DMS 273 (cell line): ENCODE results near the gene B3GNT2.

ENCODE experiments used
- DNase-seq: peaks from one replicate; lab custom pipeline; 2025; ENCODE audit not compliant: unreplicated experiment; lab: John Stamatoyannopoulos, UW

Gene B3GNT2

DNA sequence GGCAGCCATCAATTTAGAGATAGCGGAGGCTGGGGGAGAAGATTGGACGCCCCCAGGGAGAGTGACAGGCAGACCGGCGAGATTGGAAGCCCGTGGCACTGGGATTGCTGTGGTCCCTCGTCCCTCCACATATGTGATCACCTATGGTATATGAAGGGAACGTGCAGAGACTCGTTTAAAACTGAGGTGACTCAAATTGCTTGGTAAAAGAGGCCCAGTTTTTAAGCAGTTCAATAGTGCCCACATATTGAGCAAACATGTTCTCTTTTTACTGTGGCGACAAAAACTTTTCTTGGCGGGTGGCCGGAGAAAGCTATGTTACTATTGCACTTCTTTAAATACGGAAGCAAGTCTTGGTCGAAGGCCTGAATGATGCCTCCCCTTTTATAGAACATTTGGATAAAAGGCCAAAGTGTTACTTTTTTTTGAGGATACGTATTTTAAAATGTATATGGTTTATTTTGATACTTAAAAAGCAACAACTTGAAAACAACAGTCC, 9.1 kb downstream of the B3GNT2 start:
- no peak for DNase-seq

DNA sequence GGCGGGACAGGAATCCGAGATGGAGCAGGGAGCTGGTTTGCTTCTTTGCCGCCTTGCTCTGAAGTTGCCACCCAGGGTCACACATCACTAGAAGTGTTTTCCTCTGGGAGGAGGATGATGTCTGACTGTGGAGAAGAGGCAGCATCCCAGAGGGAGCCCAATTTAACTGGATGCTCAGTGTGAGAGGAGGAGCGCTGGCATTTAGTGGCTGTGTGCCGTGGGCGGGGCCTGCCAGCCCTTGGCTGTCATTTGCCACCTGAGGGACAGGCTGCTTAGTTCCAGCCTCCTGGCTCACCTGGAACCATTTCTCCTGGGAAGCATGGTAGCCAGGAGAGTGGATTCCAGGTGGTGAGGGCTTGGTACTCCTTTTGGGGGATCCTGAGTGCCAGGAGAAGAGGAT, 9.6 kb downstream of the B3GNT2 start:
- DNase-seq: no peak

DNA sequence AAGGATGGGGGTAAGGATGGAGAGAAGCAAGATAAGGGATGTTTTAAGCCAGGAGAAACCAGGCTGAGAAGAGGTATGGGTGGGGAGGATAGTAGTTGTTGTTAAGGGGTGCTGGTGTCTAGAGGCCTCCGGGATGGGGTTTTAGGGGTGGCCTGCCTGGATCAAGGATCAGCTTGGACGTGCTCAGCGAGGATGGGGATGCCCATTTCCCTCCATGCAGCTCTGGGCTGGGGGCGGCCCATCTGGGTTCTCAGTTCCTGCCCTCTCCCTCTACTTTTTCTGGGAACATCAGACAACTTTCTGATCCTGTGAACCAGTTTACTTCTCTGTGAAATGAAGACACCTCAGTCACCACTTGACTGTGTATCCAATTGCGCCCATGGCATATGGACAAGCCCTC, 10.1 kb downstream of the B3GNT2 start:
- no peak for DNase-seq

DNA sequence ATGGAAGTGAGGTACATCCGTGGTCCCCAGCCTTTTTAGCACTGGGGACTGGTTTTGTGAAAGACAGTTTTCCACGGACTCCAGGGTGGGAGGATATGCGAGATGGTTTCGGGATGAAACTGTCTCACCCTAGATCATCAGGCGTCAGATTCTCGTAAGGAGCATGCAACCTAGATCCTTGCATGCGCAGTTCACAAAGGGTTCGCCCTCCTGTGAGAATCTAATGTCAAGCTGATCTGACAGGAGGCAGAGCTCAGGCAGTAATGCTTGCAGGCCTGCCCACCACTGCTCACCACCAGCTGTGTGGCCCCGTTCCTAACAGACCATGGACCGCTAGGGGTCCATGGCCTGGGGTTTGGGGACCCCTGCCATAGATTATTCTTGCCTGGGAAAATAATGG, 11.6 kb downstream of the B3GNT2 start:
- DNase-seq: no peak

DNA sequence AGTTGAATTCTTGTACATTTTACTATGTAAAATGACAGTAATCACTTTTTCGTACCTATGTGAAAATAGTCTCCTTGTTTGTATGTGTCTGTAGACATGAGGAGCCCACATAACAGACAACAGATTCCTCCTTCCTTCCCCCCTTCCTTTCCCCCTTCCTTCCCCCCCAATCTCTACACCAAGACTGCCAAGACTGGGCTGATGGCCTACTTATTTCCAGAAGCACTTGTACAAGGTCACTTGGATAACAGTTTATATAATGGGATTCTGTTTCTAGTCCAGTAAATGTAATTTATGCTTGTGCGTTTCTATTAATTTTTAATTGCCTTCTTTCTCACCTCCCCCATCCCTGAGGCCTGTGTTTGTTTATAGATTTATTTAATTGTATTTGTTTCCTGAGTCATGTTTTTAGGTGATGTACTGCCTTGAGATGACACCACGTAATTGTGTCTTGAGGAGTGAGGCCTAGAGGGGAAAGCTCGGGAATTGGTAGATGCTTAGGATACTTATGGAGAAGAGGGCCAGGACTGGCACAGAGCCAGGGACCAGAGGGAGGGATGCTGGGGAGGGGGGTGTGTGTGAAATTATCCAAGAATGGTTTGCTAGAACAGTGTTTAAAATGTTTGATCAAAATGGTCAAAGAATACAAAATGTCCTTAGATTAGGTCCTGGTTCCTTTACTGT, 12.3 kb downstream of the B3GNT2 start:
- peak; percentile 27 for DNase-seq

DNA sequence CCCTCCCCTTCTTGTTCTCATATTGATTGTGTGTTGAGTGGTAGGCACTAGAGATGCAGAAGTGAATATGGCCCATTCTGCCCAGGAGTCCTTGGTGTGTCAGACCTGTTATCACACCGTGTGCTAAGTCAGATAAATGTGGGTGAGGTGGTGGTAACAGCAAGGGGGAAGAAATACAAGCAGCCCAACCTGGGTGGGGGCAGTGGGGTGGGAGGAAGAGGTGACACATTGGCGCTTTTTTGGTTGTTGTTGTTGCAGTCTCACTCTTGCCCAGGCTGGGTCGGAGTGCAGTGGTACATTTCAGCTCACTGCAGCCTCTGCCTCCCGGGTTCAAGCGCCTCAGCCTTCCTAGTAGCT, 12.8 kb downstream of the B3GNT2 start:
- no peak for DNase-seq

DNA sequence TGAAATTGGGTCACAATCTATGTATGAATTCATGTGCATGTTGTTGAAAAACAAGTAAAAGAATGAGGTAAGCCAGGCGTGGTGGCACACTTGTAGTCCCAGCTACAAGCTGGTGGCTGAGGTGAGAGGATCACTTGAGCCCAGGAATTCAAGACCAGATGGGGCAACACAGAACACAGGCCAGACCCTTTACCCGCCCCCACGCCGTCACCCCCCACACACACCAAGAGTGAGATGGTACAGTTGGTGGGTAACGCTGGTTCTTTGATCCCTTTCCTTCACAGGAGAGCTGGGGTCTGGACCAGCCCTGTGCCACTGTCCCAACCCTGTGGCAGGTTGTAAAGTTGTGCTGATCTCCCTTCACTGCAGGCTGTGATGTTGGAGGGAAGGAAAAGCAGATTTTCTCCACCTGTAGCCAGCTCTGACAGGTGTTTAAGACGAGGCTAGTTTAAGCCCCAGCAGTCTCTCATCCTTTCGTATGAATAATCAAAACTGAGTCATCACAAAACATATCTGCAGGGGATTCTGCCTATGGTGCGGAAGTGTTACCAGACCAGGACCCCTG, 13.6 kb downstream of the B3GNT2 start:
- DNase-seq: peak; percentile 32

DNA sequence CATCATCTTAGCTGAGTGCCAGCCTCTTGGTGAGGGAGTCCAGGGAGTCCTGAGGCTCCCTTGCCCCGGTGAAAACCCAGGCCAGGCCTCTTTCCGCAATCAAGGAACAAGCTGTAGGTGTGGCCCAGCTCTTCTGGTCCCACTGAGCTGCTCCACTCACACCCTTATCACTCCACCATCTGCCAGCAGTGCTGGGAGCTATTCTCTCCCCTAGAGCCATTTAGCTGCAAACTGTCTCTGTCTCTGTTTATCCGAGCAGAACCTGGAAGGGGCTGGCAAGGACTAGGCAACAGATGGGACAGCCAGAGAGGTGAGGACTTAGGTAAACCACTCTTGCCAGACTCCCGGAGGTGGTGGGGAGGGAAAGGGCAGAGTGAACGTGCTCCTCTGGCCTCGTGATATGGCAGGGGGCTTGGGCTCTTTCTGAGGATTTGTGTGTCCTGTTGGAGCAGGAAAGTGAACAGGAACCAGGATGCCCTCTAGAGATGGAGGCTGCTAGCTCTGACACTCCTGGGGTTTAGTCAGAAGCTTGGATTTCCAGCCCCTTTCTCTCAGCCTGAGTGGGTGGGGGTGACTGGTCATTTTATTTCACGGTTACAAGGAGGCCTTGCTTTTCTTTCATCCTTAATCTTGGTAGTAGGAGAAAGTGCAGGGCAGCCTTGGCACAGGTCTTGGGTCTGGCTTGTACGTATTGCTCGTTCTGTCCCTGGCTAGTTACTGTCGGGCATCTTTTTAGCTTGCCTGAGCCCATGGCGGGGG, 19.6 kb downstream of the B3GNT2 start:
- peak; percentile 98 for DNase-seq

DNA sequence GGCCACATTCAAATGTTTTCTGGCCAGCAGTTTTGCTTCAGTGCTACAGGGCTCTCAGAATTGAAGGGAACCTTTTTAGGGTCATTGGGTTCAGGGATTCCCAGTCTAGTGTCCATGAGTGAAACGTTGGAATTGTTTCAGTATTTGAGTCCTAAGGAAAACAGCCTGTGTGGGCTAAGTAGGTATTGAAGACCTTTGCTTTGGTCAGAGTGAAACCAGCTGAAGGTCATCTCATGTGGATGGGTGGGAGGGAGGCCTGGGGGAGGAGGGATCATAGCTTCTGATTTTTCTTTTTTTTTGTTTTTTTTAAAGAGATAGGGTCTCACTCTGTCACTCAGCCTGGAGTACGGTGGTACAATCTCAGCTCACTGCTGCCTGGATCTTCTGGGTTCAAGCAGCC, 20.2 kb downstream of the B3GNT2 start:
- DNase-seq: no peak

DNA sequence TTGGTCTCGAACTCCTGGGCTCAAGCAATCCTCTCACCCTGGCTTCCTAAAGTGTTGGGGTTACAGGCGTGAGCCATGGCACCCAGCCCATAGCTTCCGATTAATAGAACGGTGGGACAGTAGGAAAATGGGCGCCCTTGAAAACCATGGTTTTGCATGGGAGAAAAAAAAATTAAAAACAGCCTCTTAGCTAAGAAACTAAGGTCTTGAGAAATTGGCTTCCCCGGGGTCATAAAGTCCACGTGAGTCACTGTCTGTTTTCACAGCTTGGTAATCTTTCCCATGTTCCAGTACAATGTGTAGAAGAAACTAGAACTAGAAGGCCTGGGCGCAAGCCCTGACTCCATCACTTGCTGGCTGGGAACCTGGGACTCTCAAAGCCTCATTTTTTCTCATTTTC, 20.7 kb downstream of the B3GNT2 start:
- DNase-seq: no peak

DNA sequence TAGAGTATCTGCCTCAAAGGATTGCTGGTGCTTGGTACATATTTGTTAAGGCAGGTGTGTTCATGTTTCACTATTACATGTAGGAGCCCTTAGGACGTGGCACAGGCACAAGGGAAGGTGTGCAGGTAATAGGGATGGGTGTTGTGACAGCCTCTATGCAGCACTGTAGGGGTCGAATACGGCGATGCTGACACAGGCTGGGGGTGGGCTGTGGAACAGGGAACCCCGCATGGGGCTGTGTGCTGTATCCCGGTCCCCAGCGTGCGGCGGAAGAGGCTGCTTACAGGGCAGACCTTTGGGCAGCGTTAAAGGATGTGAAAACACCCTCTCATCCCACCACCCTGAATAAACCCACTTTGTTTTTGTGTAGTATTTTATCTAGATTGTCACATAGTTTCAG, 21.5 kb downstream of the B3GNT2 start:
- DNase-seq: no peak

DNA sequence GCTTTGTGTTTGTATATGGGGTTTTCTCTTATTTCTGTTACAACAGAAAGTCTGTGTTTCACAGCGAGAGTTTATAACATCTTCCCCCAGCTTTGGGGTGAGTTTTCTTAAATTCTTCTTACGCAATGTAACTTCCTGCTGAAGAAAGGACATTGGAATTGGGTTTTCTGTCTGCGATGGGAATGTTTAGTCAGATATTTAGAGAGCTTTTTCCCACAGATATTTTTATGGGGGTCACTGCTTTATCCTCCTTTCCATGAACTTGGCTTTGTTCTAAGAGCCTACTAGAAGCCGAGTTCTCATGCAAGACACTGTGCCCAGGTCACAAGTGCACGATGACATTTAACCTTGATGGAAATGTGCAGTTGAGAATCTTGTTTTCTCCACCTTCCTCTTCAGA, 22.1 kb downstream of the B3GNT2 start:
- no peak for DNase-seq

DNA sequence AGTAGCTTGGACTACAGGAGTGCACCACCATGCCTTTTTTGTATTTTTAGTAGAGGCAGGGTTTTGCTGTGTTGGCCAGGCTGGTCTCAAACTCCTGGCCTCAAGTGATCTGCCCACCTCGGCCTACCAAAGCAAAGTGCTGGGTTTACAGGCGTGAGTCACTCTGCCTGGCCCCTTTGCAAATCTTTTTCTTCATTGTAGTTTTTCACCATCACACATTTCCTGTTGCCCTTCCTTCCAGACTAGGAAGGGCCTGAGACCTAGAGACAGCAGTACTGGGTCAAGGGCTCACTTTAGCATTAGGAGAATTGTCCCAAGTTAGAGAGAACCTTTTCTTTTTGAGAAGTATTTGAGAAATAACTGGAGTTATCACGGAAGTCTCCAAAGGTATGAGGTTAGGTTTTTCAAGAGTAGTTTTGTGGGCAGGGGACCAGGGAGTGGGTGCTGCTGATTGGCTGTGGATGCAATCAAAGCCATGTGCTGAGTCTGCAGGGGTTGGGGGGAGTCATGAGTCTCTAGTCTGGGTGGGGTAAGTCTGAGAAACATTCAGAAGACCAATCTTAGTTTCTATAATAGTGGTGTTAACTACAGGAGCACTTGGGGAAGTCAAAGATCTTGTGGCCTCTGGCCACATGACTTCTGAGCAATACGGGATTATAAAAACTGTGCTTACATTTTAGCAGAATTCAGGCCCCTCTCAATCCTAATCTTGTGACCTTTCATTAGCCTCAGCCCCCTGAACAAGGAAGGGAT, 23.7 kb downstream of the B3GNT2 start:
- DNase-seq: no peak

DNA sequence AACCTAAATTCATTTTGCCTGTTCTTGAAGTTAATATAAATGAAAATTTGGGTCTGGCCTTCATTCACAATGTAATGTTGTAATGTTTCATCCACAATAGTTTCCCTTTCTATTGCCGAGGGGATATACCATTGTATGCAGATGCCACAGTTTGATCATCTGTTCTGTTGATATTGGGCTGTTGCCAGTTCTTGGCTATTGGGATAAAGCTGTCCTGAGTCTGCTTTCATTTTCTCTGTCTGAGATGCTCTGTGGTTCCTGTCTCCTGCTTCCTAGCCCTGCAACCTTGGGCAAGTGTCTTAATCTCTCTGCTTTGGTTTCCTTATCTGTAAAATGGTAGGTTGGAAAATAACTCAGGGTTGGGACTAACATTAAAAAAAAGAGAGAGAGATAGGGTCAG, 25.2 kb downstream of the B3GNT2 start:
- DNase-seq: peak; percentile 37

DNA sequence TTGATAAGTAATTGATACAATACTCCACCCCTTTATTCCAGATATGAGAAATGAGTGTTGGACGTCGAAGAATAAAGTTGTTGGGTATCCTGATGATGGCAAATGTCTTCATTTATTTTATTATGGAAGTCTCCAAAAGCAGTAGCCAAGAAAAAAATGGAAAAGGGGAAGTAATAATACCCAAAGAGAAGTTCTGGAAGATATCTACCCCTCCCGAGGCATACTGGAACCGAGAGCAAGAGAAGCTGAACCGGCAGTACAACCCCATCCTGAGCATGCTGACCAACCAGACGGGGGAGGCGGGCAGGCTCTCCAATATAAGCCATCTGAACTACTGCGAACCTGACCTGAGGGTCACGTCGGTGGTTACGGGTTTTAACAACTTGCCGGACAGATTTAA, 26.3 kb downstream of the B3GNT2 start:
- no peak for DNase-seq

DNA sequence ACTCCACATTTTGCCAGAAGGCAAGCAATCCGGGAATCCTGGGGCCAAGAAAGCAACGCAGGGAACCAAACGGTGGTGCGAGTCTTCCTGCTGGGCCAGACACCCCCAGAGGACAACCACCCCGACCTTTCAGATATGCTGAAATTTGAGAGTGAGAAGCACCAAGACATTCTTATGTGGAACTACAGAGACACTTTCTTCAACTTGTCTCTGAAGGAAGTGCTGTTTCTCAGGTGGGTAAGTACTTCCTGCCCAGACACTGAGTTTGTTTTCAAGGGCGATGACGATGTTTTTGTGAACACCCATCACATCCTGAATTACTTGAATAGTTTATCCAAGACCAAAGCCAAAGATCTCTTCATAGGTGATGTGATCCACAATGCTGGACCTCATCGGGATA, 26.8 kb downstream of the B3GNT2 start:
- DNase-seq: no peak

DNA sequence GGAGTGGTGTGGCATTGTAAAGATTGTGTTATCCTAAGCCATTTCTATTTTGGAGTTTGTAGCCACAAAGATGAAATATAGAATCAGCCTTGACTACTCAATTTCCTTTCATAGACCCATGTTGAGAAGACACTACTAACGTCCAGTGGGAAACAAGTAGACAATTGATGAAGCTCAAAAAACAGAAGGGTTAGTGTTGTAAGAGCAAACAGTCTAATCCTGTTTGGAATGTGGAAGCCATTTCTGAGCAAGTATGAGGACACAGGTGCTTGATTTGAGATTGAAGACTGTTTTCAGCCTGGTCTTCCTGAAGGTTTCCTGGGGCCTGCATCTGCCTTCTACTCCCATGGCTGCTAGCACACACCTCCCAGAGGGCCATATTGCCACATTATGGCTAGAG, 29.1 kb downstream of the B3GNT2 start:
- no peak for DNase-seq

DNA sequence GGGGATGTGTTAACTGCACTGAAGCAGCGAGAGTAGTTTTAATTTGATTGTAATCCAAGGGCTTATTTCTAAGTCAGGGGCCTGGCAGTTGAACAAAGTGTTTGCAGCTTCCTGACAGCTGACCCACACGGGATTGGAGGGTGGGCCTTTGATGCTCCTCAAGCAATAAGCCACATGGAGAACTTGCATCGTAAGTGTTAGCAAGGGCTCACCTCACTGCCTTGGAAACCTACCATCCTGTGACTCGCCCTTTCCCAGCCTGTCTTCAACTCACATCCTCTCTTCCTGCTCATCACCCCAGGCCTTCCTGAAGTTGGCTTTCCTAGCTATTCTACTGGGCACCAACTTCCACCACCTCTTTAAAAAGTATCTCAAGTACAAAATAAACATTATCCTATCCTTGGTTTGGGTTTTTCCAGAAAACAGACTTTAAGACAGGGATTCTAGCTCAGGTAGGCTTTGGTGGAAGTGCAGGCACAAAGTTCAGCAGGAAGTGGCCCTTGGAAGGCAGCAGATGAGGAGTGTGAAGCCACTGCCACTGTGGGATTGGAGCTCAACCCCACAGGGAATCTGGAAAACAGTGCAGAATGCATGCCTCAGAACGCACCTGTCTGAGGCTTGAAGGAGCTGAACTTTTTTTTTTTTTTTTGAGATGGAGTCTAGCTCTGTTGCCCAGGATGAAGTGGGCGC, 31.6 kb downstream of the B3GNT2 start:
- DNase-seq: no peak

DNA sequence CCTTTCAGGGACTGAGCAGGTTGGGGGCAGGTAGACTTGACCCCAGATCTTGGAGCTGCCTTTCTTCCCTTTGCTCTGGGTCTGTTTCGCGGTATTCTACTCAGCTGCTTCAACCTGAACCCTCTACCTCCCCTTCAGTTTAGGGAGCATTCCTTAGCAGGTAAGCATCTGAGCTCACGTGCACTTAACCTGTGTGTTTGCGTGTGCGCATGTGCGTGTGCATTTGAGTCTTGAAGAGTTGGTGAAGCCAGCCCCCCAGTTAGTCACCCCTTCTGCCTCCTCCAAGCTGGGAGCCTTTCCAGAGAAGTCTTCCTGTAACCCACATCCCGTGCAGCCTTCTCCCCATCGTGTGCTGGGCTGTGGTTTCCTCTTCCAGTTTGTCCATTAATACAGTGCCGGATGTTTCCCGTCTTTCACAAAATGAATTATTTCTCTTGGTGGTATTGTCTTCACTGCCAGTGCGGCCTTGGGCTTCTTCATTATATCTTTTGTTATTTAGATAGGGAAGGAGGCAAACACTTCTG, 33.2 kb downstream of the B3GNT2 start:
- no peak for DNase-seq

DNA sequence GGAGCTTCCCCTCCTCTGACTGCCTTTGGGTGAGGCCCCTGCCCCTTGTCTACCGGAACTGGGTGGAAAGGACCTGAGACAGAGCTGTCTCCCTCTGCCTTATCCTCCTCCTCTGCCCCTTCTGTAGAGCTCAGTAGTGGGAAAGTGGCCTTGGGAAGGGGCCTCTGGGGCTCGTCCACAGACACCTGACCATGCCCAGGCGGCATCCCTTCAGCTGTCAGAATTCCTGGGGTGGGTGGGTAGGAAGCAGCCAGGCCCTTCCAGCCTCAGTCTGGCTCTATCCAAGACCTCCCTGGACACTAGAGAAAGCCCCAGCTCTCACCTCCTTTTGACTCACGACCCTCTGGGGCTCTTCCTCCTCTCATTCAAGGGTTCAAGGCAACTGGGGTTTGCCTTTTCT, 35.6 kb downstream of the B3GNT2 start:
- DNase-seq: no peak
